ENCODE measurements around the gene THSD4.

The THSD4 gene

GRCh38 chr15:71804226-71804625 lies 689.0 kb downstream of the THSD4 start:
- no peak for DNase-seq

- DNase-seq = no peak
Measured at GRCh38 chr15:71804695-71805470, 689.6 kb downstream of the THSD4 start.

GRCh38 chr15:71806452-71806931 lies 691.2 kb downstream of the THSD4 start:
- DNase-seq = no peak

GRCh38 chr15:71807125-71807629 lies 691.9 kb downstream of the THSD4 start:
- DNase-seq = no peak

GRCh38 chr15:71807691-71808091 lies 692.4 kb downstream of the THSD4 start:
- DNase-seq = no peak

- no peak for DNase-seq
Measured at GRCh38 chr15:71808311-71809020, 693.2 kb downstream of the THSD4 start.

- no peak for DNase-seq
Measured at GRCh38 chr15:71809346-71809745, 694.1 kb downstream of the THSD4 start.

- DNase-seq = no peak
Measured at GRCh38 chr15:71810256-71811035, 695.2 kb downstream of the THSD4 start, which contains the start of gene NR2E3. Gene NR2E3 (plus strand): TSS chr15:71810554. CDS start chr15:71810744, 190 bp downstream.

GRCh38 chr15:71811036-71811736 lies 695.9 kb downstream of the THSD4 start:
- DNase-seq = no peak

GRCh38 chr15:71811752-71812735 lies 696.8 kb downstream of the THSD4 start:
- DNase-seq = no peak

- no peak for DNase-seq
Measured at GRCh38 chr15:71812966-71813722, 697.9 kb downstream of the THSD4 start.

GRCh38 chr15:71813723-71814470 lies 698.6 kb downstream of the THSD4 start:
- no peak for DNase-seq

- DNase-seq = no peak
Measured at GRCh38 chr15:71815301-71815700, 700.0 kb downstream of the THSD4 start.

- no peak for DNase-seq
Measured at GRCh38 chr15:71817351-71817750, 702.1 kb downstream of the THSD4 start.

GRCh38 chr15:71820127-71820526 lies 704.9 kb downstream of the THSD4 start:
- no peak for DNase-seq

GRCh38 chr15:71821547-71822129 lies 706.4 kb downstream of the THSD4 start:
- DNase-seq = no peak

GRCh38 chr15:71822890-71823630 lies 707.8 kb downstream of the THSD4 start:
- no peak for DNase-seq

GRCh38 chr15:71823801-71824200 lies 708.5 kb downstream of the THSD4 start:
- DNase-seq = no peak

Measured in activated CD4-positive, alpha-beta T cell treated with anti-CD3 and anti-CD28 coated beads, Interleukin-10, Interleukin-2, amounts not matched to agents 100 ng/mL and 50 ng/mL, durations not matched to agents 16 hours and 8 hours (primary cell).